ENCODE measurements around the gene GPR108. TPM values are rescaled to one million over a fixed set of nuclear protein-coding genes. Genes with fewer than 3 reads are reported as not detected.
"Not testable (repeated sequence)": the region's sequence is repeated elsewhere in the genome, so short reads cannot be mapped to it uniquely, and the experiment has no call there.

Gene GPR108
- total RNA-seq, 1 donor from 2014 or later = 87.0 TPM

DNA sequence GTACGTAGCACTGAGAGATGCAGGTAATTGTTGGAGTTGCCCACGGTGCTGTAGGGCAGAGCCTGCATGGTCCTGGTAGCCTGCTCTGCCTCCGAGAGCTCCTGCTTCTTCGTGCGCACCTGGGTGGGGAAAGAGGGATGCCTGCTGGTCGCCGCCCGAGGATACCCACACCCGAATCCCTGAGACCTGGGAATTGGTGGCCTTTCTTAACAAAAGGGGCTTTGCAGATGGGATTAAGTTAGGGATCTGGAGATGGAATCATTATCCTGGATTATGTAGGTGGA, 26.4 kb downstream of the GPR108 start:
- Histone ChIP-seq H3K36me3 (peaks cover 44% of the 10 kb centered on the region), H3K4me1 (no peaks in the 10 kb centered on the region), H3K27ac (no peak overlapping the region), H3K27me3 (ENCODE audit: low read depth) (peaks cover 3% of the 10 kb centered on the region), H3K4me3 (no peak overlapping the region), H3K9me3 (no peaks in the 10 kb centered on the region)
- intact Hi-C loops (cut with DNase I) = no loop called here
- ATAC-seq (no peak), DNase-seq (no peak)
- TF ChIP-seq, protein P1, sequence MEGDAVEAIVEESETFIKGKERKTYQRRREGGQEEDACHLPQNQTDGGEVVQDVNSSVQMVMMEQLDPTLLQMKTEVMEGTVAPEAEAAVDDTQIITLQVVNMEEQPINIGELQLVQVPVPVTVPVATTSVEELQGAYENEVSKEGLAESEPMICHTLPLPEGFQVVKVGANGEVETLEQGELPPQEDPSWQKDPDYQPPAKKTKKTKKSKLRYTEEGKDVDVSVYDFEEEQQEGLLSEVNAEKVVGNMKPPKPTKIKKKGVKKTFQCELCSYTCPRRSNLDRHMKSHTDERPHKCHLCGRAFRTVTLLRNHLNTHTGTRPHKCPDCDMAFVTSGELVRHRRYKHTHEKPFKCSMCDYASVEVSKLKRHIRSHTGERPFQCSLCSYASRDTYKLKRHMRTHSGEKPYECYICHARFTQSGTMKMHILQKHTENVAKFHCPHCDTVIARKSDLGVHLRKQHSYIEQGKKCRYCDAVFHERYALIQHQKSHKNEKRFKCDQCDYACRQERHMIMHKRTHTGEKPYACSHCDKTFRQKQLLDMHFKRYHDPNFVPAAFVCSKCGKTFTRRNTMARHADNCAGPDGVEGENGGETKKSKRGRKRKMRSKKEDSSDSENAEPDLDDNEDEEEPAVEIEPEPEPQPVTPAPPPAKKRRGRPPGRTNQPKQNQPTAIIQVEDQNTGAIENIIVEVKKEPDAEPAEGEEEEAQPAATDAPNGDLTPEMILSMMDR (IDR thresholded peaks at IDR 0.05) = no peak

DNA sequence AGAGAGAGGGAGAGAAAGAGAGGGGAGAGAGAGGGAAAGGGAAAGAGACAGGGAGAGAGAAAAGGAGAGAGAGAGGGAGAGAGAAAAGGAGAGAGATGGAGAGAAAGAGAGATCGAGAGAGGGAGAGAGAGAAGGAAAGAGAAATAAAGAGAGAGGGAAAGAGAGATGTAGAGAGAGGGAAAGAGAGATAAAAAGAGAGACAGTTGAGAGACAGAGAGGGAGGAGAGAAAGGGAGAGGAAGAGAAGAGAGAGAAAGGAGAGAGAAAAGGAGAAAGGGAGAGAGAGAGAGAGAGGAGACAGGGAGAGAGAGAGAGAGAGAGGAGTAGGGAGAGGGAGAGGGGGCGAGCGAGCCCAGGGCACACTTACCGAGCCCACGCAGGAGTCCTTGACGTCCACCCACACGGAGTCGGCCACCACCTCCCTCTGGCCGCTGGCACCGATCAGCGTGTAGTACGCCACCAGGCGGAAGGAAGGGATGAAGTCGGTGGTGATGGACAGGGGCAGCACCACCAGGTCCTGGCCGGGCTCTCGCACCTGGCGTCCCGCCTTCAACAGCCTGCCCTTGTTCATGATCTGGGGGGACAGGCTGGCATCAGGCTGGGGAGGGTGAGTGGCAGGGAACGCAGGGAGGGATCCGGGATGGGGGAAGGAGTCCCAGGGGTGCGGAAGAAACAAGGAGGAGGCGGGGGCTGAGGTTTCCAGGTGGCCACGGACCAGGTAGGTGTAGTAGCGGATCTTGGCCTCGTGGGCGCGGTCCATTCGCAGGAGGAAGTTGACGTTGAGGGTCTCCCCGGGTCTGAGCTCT, 26.9 kb downstream of the GPR108 start:
- intact Hi-C loops (cut with DNase I) = no loop called here
- Histone ChIP-seq H3K9me3 (no peaks in the 10 kb centered on the region), H3K27ac (no peak overlapping the region), H3K4me1 (no peaks in the 10 kb centered on the region), H3K36me3 (peaks cover 44% of the 10 kb centered on the region), H3K27me3 (ENCODE audit: low read depth) (peaks cover 3% of the 10 kb centered on the region), H3K4me3 (no peak overlapping the region)
- DNase-seq (peak; percentile 45), ATAC-seq (no peak)
- TF ChIP-seq, protein P1 (IDR thresholded peaks at IDR 0.05) = no peak

DNA sequence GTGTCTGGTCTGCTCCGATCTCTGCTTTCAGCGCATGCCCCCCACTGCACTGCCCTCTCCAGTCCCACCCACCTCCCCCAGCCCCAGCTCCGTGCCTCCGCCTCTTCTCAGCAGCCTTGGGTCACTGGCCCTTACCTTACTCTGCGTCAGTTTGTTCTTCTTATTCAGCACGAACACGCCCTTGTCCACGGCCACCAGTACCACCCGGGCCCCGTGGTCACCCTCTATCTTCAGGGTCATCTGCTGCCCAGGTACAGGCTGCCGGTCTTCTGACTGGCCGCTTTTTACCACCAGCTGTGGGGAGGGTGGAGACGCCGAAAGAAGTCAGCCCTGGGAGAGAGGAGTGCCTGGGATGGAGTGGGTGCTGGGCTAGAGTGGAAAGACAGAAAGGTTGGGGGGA, 27.8 kb downstream of the GPR108 start:
- peaks cover 3% of the 10 kb centered on the region for H3K27me3 ChIP-seq (ENCODE audit: low read depth)

DNA sequence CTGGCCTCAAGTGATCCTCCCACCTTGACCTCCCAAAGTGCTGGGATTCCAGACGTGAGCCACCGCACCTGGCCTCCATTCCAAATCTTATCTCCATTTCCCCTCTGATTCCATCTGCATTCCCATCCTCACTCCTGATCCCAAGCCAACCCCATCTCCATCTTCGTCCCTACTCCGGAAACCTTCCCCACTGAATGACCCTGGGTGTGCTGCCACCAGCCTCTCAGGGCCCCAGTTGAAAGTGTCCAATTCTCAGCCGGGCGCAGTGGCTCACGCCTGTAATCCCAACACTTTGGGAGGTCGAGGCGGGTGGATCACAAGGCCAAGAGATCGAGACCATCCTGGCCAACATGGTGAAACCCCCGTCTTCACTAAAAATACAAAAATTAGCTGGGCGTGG, 28.5 kb downstream of the GPR108 start:
- H3K27ac ChIP-seq; H3K9me3 ChIP-seq; ATAC-seq; H3K27me3 ChIP-seq (ENCODE audit: low read depth); H3K4me1 ChIP-seq; intact Hi-C loops (cut with DNase I); H3K4me3 ChIP-seq: not testable (repeated sequence)
- peaks cover 50% of the 10 kb centered on the region for H3K36me3 ChIP-seq
- peak; percentile 4 for DNase-seq

More for the DNA sequence above, 27.8 kb downstream of the GPR108 start:
- intact Hi-C loops (cut with DNase I) = no loop called here
- Histone ChIP-seq H3K27ac (no peak overlapping the region), H3K4me3 (no peak overlapping the region), H3K4me1 (no peaks in the 10 kb centered on the region), H3K9me3 (no peaks in the 10 kb centered on the region), H3K36me3 (peaks cover 44% of the 10 kb centered on the region)
- no peak for ATAC-seq
- DNase-seq = peak; percentile 37
- TF ChIP-seq, protein P1 (IDR thresholded peaks at IDR 0.05) = no peak

DNA sequence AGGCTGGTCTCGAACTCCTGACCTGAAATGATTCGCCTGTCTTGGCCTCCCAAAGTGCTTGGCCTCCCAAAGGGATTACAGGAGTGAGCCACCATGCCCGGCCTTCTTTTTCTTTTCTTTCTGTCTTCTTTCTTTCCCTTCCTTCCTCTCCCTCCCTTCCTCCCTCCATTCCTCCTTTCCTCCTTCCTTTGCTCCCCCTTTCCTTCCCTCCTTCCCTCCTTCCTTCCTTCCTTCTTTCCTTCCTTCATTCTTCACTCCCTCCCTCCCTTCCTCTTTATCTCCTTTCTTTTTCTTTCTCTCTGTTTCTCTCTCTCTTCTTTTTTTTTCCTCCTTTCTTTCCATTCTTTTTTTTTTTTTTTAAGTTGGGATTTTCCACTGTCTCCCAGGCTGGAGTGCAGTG, 29.0 kb downstream of the GPR108 start:
- DNase-seq (no peak), ATAC-seq (no peak)
- H3K4me1 ChIP-seq = no peaks in the 10 kb centered on the region
- H3K27me3 ChIP-seq (ENCODE audit: low read depth) = peaks cover 3% of the 10 kb centered on the region
- intact Hi-C loops (cut with DNase I) = no loop called here
- H3K9me3 ChIP-seq = no peaks in the 10 kb centered on the region
- TF ChIP-seq, protein P1 (IDR thresholded peaks at IDR 0.05) = no peak
- no peak overlapping the region for H3K4me3 ChIP-seq
- no peak overlapping the region for H3K27ac ChIP-seq
- peaks cover 56% of the 10 kb centered on the region for H3K36me3 ChIP-seq

DNA sequence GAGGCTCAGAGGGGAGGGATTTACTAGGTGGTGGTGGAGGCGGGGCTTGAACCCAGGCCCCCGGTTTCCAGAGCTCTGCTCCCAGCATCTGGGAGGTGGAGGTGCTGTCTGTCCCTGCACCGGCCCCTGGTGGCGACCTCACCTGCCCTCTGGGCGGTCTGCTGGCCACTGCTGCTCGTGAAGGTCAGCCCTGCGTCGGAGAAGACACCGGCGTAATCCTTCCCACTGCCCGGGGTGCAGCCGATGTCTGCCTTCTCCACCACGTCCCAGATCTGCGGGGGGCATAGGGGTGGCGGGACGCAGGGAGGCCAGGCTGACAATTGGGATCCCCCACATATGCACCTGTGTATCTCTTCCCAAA, 29.7 kb downstream of the GPR108 start:
- Histone ChIP-seq H3K27me3 (ENCODE audit: low read depth) (peaks cover 3% of the 10 kb centered on the region), H3K9me3 (no peaks in the 10 kb centered on the region), H3K4me3 (no peak overlapping the region), H3K36me3 (peaks cover 62% of the 10 kb centered on the region), H3K27ac (no peak overlapping the region), H3K4me1 (no peaks in the 10 kb centered on the region)
- ATAC-seq (no peak), DNase-seq (no peak)
- intact Hi-C loops (cut with DNase I) = no loop called here
- TF ChIP-seq, protein P1 (IDR thresholded peaks at IDR 0.05) = no peak

Measured in lower lobe of right lung (tissue), 2 donors.